Pulmonary artery endothelial cell (primary cell): Measurements from ENCODE around the gene A2ML1. TPM values are rescaled to one million over a fixed set of nuclear protein-coding genes. Genes with fewer than 3 reads are reported as not detected.
"Not testable (repeated sequence)": the region's sequence is repeated elsewhere in the genome, so short reads cannot be mapped to it uniquely, and the experiment has no call there.

Source experiments
- DNase-seq: peaks from one replicate; pipeline ENCODE4 v3.0.0-alpha.2; 2011; ENCODE audit warnings: low read depth, low spot score
- total RNA-seq: library from RNA; depleted of rRNA; stranded (reverse); fragments of >200 nt; gene quantifications from 2 replicates; pipeline ENCODE4 v1.2.3, GENCODE V29; 2014

A2ML1 gene
- 0.18 TPM in 1 of 2 replicates, not detected in the other for total RNA-seq

- no peak for DNase-seq
Measured at GRCh38 chr12:8822298-8822697, at the start of gene A2ML1. TSS of gene A2ML1 (plus strand) at chr12:8822621. CDS start at chr12:8822652, 31 bp downstream.

- DNase-seq = no peak
Measured at GRCh38 chr12:8773461-8773860, 49.0 kb upstream of the A2ML1 start.

GRCh38 chr12:8779281-8779680, 43.1 kb upstream of the A2ML1 start:
- DNase-seq = no peak

- DNase-seq = no peak
Measured at GRCh38 chr12:8779862-8780261, 42.6 kb upstream of the A2ML1 start.

GRCh38 chr12:8780389-8780788, 42.0 kb upstream of the A2ML1 start:
- DNase-seq = no peak

- DNase-seq = no peak
Measured at GRCh38 chr12:8781381-8782127, 40.9 kb upstream of the A2ML1 start.

GRCh38 chr12:8784290-8784888, 38.0 kb upstream of the A2ML1 start:
- no peak for DNase-seq

GRCh38 chr12:8785499-8785898, 36.9 kb upstream of the A2ML1 start:
- no peak for DNase-seq

GRCh38 chr12:8787206-8787605, 35.2 kb upstream of the A2ML1 start:
- not testable (repeated sequence) for DNase-seq

- not testable (repeated sequence) for DNase-seq
Measured at GRCh38 chr12:8788706-8789105, 33.7 kb upstream of the A2ML1 start.

GRCh38 chr12:8789341-8790013, 32.9 kb upstream of the A2ML1 start:
- not testable (repeated sequence) for DNase-seq

- not testable (repeated sequence) for DNase-seq
Measured at GRCh38 chr12:8793226-8793625, 29.2 kb upstream of the A2ML1 start.

- not testable (repeated sequence) for DNase-seq
Measured at GRCh38 chr12:8794611-8795010, 27.8 kb upstream of the A2ML1 start.

GRCh38 chr12:8796831-8797626, 25.4 kb upstream of the A2ML1 start:
- DNase-seq = no peak

GRCh38 chr12:8801213-8801612, 21.2 kb upstream of the A2ML1 start:
- DNase-seq = not testable (repeated sequence)

GRCh38 chr12:8804833-8805232, 17.6 kb upstream of the A2ML1 start:
- not testable (repeated sequence) for DNase-seq

GRCh38 chr12:8805487-8805886, 16.9 kb upstream of the A2ML1 start:
- not testable (repeated sequence) for DNase-seq

GRCh38 chr12:8807084-8807483, 15.3 kb upstream of the A2ML1 start:
- not testable (repeated sequence) for DNase-seq

- DNase-seq = not testable (repeated sequence)
Measured at GRCh38 chr12:8810112-8810511, 12.3 kb upstream of the A2ML1 start.

GRCh38 chr12:8813572-8814357, 8.7 kb upstream of the A2ML1 start:
- DNase-seq = no peak
